ENCODE results near the gene CDH4.

The CDH4 gene

GRCh38 chr20:61514805-61515505, 262.9 kb downstream of the CDH4 start:
- no peak for DNase-seq (ENCODE audit: low read depth in 2 of 2)

- DNase-seq (ENCODE audit: low read depth in 2 of 2) = no peak
Observed at GRCh38 chr20:61515922-61516321, 263.9 kb downstream of the CDH4 start.

- DNase-seq (ENCODE audit: low read depth in 2 of 2) = no peak
Observed at GRCh38 chr20:61516346-61517208, 264.5 kb downstream of the CDH4 start.

- DNase-seq (ENCODE audit: low read depth in 2 of 2) = no peak
Observed at GRCh38 chr20:61517419-61517818, 265.4 kb downstream of the CDH4 start.

- DNase-seq (ENCODE audit: low read depth in 2 of 2) = no peak
Observed at GRCh38 chr20:61518424-61518951, 266.4 kb downstream of the CDH4 start.

GRCh38 chr20:61519488-61519887, 267.4 kb downstream of the CDH4 start:
- no peak for DNase-seq (ENCODE audit: low read depth in 2 of 2)

- DNase-seq (ENCODE audit: low read depth in 2 of 2) = no peak
Observed at GRCh38 chr20:61520076-61520892, 268.2 kb downstream of the CDH4 start.

GRCh38 chr20:61520893-61521460, 268.9 kb downstream of the CDH4 start:
- no peak for DNase-seq (ENCODE audit: low read depth in 2 of 2)

- DNase-seq (ENCODE audit: low read depth in 2 of 2) = no peak
Observed at GRCh38 chr20:61521687-61522420, 269.8 kb downstream of the CDH4 start.

GRCh38 chr20:61522498-61523090, 270.5 kb downstream of the CDH4 start:
- no peak for DNase-seq (ENCODE audit: low read depth in 2 of 2)

GRCh38 chr20:61523145-61523544, 271.1 kb downstream of the CDH4 start:
- no peak for DNase-seq (ENCODE audit: low read depth in 2 of 2)

- no peak for DNase-seq (ENCODE audit: low read depth in 2 of 2)
Observed at GRCh38 chr20:61524951-61525666, 273.0 kb downstream of the CDH4 start.

- no peak for DNase-seq (ENCODE audit: low read depth in 2 of 2)
Observed at GRCh38 chr20:61525781-61526431, 273.8 kb downstream of the CDH4 start.

GRCh38 chr20:61526907-61527306, 274.8 kb downstream of the CDH4 start:
- DNase-seq (ENCODE audit: low read depth in 2 of 2) = no peak

GRCh38 chr20:61527626-61528025, 275.6 kb downstream of the CDH4 start:
- DNase-seq (ENCODE audit: low read depth in 2 of 2) = no peak

GRCh38 chr20:61528591-61528990, 276.5 kb downstream of the CDH4 start:
- DNase-seq (ENCODE audit: low read depth in 2 of 2) = no peak

GRCh38 chr20:61529354-61529753, 277.3 kb downstream of the CDH4 start:
- DNase-seq (ENCODE audit: low read depth in 2 of 2) = no peak

GRCh38 chr20:61531553-61532345, 279.7 kb downstream of the CDH4 start:
- no peak for DNase-seq (ENCODE audit: low read depth in 2 of 2)

- no peak for DNase-seq (ENCODE audit: low read depth in 2 of 2)
Observed at GRCh38 chr20:61532736-61533135, 280.7 kb downstream of the CDH4 start.
